GM10266 (cell line): ENCODE measurements around the gene BMP2K.

Experiments
- DNase-seq: peaks from one replicate; pipeline ENCODE4 v3.0.0; 2012; ENCODE audit errors: extremely low spot score
- TF ChIP-seq, protein P1 (sequence below): IDR thresholded peaks from 2 replicates; pipeline ENCODE4 v1.5.1; 2012; ENCODE audit warnings: mild to moderate bottlenecking, low read depth; ENCODE audit not compliant: control insufficient read depth, insufficient read depth; ENCODE audit errors: missing control alignments

Gene BMP2K

DNA sequence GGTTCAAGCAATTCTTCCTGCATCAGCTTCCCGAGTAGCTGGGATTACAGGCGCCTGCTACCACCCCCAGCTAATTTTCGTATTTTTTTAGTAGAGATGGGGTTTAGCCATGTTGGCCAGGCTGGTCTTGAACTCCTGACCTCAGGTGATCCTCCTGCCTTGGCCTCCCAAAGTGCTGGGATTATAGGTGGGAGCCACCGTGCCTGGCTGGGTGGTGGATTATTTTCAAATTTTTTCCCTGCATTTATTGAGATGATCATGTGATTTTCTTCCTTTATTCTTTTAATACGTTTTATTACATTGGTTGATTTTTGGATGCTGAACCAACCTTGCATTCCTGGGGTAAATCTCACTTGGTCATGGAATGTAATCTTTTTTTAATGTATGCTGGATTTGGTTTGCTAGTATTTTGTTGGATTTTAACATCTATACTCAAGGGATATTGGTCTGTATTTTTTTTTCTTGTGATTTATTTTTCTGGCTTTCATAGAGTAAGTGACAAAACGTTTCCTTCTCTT lies 30.9 kb downstream of the BMP2K start:
- TF ChIP-seq, protein P1, sequence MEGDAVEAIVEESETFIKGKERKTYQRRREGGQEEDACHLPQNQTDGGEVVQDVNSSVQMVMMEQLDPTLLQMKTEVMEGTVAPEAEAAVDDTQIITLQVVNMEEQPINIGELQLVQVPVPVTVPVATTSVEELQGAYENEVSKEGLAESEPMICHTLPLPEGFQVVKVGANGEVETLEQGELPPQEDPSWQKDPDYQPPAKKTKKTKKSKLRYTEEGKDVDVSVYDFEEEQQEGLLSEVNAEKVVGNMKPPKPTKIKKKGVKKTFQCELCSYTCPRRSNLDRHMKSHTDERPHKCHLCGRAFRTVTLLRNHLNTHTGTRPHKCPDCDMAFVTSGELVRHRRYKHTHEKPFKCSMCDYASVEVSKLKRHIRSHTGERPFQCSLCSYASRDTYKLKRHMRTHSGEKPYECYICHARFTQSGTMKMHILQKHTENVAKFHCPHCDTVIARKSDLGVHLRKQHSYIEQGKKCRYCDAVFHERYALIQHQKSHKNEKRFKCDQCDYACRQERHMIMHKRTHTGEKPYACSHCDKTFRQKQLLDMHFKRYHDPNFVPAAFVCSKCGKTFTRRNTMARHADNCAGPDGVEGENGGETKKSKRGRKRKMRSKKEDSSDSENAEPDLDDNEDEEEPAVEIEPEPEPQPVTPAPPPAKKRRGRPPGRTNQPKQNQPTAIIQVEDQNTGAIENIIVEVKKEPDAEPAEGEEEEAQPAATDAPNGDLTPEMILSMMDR = no peak
- no peak for DNase-seq

DNA sequence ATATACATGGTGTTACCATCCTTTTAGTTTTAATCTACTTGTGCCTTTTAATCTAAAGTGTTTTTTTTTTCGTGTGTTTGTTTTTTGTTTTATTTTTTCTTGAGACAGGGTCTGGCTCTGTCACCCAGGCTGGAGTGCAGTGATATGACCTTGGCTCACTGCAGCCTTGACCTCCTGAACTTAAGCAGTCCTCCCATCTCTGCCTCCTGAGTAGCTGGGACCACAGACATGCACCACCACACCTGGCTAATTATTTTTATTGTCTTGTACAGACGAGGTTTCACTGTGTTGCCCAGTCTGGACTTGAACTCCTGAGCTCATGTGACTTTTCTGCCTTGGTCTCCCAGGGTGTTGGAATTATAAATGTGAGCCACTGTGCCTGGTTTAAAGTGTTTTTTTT lies 33.1 kb downstream of the BMP2K start:
- DNase-seq = no peak
- TF ChIP-seq, protein P1 = no peak

DNA sequence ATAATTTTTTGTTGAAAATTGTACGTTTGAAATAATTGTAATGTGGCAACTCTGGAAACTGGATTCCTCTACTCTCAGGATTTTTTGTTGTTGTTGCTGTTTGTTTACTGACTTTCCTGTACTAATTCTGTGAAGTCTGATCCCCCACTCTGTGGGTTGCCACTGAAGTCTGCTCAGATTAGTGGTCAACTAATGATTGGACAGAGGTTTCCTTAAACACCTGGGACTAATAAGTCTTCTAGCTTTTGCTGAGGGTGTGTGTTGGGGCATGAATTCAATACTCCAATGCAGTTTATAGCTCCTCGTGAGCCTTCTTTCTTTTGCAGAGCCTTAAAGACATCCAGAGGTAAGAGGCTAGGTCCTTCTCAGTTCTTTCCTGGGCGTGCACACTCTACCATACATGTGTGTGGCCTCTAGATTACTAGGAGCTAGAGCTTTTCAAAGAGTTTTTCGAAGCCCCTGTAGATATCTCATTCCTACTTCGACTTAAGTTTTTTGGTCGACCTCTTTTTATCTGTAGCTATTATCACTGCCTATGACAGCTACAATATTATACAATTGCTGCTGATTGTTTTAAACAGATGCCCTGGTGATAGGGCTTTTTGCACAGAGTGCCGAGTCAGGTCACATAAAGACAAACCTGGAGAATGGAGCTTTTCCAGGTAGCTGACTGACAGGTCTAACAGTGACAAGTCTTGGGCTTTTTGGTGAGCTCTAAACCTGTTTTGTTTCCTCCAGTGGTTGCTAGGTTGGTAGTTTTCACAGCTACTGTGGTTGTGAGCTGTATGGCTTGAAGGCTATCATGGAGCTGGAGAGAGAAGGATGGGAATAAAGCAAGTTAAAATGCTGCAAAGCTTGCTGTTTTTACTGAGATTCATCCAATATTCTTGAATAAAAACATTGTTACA lies 34.0 kb downstream of the BMP2K start:
- TF ChIP-seq, protein P1 = no peak
- DNase-seq = no peak

DNA sequence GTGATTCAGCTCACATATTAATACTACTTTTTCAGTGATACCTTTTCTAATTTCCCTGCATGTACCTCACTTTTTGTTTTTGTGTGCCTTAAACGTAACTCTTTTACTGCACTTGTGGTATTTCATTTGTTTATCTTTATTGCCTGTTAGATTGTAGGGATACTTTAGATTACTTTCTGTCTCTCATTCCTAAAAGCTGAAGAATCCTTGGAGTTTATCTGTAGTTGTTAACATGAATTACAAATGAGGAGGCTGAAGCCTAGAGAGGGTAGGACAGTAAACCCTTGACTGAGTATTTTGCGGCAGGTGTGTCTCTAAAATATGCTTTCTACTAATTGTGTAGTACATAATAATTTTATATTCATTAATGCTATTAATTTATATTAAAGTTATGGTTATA lies 34.9 kb downstream of the BMP2K start:
- DNase-seq = no peak
- TF ChIP-seq, protein P1 = no peak

DNA sequence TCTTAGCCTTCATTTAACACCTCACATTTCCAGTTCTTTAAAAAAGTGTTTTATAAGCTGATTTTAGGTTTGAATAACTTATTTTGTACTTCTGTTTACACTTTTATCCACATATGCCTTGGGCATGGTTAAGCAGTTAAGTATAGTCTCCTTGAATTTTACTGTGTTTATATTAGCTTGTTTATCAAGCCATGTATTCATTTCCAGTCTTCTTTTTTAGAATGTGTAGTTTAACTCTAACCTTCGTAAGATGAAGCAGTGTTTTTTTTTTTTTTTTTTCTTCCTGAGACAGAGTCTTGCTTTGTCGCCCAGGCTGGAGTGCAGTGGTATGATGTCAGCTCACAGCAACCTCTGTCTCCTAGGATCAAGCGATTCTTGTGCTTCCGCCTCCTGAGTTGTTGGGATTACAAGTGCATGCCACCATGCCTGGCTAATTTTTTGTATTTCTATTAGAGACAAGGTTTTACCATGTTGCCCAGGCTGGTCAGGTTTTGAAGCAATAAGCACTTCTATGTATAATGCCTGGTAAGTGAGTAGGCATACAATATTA lies 42.5 kb downstream of the BMP2K start:
- no peak for DNase-seq
- TF ChIP-seq, protein P1 = no peak

DNA sequence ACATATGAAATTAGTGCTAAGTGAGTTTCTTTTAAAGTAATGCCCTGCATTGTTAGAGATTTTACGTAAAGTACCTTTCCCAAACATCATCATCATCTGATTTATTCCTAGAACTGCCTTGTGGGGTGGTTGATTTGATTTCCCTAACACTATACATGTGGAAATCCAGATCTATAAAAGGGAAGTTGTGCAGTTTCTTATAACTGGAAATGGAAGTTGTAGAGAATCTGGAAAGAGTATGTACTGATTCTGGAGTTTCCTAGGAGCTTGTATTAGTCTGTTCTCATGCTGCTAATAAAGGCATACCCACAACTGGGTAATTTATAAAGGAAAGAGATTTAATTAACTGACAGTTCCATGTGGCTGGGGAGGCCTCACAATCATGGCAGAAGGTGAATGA lies 47.9 kb downstream of the BMP2K start:
- no peak for DNase-seq
- TF ChIP-seq, protein P1 = no peak

DNA sequence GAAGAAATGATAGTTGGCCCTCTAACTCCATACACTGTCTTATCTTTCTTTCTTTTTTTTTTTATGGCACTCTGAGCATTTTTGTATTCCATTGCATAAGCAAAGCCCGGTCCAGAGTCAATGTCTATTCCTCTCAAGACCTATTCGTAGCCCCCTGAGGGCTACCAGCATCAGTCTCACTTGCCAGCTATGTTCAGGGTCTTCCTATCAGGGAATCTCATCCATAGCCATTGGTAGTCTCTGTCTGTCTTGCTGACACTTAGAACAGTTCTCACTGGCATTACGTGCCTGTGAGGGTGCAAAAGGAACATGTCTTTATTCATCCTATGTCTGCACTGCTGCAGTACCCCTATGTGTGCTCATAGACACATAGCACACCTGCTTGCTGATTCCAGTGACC lies 51.0 kb downstream of the BMP2K start:
- DNase-seq = no peak
- TF ChIP-seq, protein P1 = no peak
